ENCODE results near the gene RAB11FIP4.

The RAB11FIP4 gene

GRCh38 chr17:31415640-31416502 lies 24.4 kb downstream of the RAB11FIP4 start:
- Histone ChIP-seq H3K9ac (no peak overlapping the region), H3K79me2 (peaks cover 54% of the 10 kb centered on the region), H3K4me1 (no peaks in the 10 kb centered on the region), H3K4me2 (ENCODE audit: low read length) (no peak overlapping the region), H3K27ac (no peak overlapping the region), H3K27me3 (ENCODE audit: control insufficient read depth, insufficient read depth, low read length) (no peaks in the 10 kb centered on the region), H3K9me3 (ENCODE audit: control insufficient read depth, low read length) (no peaks in the 10 kb centered on the region), H3K4me3 (ENCODE audit: low read depth, low read length) (no peak overlapping the region), H3K36me3 (ENCODE audit: control insufficient read depth, insufficient read depth, low read length) (no peaks in the 10 kb centered on the region), H2AFZ (no peak overlapping the region)
- TF ChIP-seq, protein P1, sequence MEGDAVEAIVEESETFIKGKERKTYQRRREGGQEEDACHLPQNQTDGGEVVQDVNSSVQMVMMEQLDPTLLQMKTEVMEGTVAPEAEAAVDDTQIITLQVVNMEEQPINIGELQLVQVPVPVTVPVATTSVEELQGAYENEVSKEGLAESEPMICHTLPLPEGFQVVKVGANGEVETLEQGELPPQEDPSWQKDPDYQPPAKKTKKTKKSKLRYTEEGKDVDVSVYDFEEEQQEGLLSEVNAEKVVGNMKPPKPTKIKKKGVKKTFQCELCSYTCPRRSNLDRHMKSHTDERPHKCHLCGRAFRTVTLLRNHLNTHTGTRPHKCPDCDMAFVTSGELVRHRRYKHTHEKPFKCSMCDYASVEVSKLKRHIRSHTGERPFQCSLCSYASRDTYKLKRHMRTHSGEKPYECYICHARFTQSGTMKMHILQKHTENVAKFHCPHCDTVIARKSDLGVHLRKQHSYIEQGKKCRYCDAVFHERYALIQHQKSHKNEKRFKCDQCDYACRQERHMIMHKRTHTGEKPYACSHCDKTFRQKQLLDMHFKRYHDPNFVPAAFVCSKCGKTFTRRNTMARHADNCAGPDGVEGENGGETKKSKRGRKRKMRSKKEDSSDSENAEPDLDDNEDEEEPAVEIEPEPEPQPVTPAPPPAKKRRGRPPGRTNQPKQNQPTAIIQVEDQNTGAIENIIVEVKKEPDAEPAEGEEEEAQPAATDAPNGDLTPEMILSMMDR (IDR thresholded peaks at IDR 0.05): no peak

DNA sequence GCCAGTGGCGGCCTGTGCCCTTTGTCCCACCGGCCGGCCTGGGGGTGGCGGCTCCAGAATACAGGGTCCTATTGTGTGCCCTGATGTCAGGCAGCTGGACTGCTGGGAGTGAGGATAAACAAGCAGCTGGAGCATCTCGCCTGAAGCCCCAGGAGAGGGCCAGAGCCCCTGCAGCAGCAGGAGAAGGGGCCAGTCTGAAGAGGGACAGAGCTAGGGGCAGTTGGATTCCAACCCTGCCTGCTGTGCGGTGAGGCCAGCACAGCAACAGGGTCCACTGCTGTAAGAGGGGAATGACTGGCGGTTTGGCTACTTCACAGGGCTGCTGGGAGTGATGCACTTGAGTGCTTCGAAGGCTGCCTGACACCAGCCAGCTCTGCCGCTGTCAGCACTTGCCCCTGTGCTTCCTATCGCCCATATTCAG lies 25.0 kb downstream of the RAB11FIP4 start:
- TF ChIP-seq, protein P1 (IDR thresholded peaks at IDR 0.05): no peak
- H3K4me2 ChIP-seq (ENCODE audit: low read length): no peak overlapping the region
- no peaks in the 10 kb centered on the region for H3K9me3 ChIP-seq (ENCODE audit: control insufficient read depth, low read length)
- no peak overlapping the region for H3K27ac ChIP-seq
- no peak overlapping the region for H3K9ac ChIP-seq
- no peak overlapping the region for H3K4me3 ChIP-seq (ENCODE audit: low read depth, low read length)
- H3K36me3 ChIP-seq (ENCODE audit: control insufficient read depth, insufficient read depth, low read length): no peaks in the 10 kb centered on the region
- no peak overlapping the region for H2AFZ ChIP-seq
- H3K4me1 ChIP-seq: no peaks in the 10 kb centered on the region
- peaks cover 53% of the 10 kb centered on the region for H3K79me2 ChIP-seq
- no peaks in the 10 kb centered on the region for H3K27me3 ChIP-seq (ENCODE audit: control insufficient read depth, insufficient read depth, low read length)

GRCh38 chr17:31417051-31417792 lies 25.7 kb downstream of the RAB11FIP4 start:
- no peaks in the 10 kb centered on the region for H3K36me3 ChIP-seq (ENCODE audit: control insufficient read depth, insufficient read depth, low read length)
- H2AFZ ChIP-seq: no peak overlapping the region
- TF ChIP-seq, protein P1 (IDR thresholded peaks at IDR 0.05): no peak
- no peaks in the 10 kb centered on the region for H3K9me3 ChIP-seq (ENCODE audit: control insufficient read depth, low read length)
- no peaks in the 10 kb centered on the region for H3K27me3 ChIP-seq (ENCODE audit: control insufficient read depth, insufficient read depth, low read length)
- H3K4me3 ChIP-seq (ENCODE audit: low read depth, low read length): no peak overlapping the region
- H3K4me1 ChIP-seq: no peaks in the 10 kb centered on the region
- H3K4me2 ChIP-seq (ENCODE audit: low read length): no peak overlapping the region
- H3K9ac ChIP-seq: no peak overlapping the region
- H3K79me2 ChIP-seq: peaks cover 51% of the 10 kb centered on the region
- H3K27ac ChIP-seq: no peak overlapping the region

GRCh38 chr17:31418773-31419350 lies 27.4 kb downstream of the RAB11FIP4 start:
- Histone ChIP-seq H3K4me3 (ENCODE audit: low read depth, low read length) (no peak overlapping the region), H3K79me2 (peaks cover 40% of the 10 kb centered on the region), H3K9me3 (ENCODE audit: control insufficient read depth, low read length) (no peaks in the 10 kb centered on the region), H3K9ac (no peak overlapping the region), H3K27me3 (ENCODE audit: control insufficient read depth, insufficient read depth, low read length) (no peaks in the 10 kb centered on the region), H3K36me3 (ENCODE audit: control insufficient read depth, insufficient read depth, low read length) (no peaks in the 10 kb centered on the region), H3K4me2 (ENCODE audit: low read length) (no peak overlapping the region), H2AFZ (no peak overlapping the region), H3K27ac (no peak overlapping the region), H3K4me1 (no peaks in the 10 kb centered on the region)
- TF ChIP-seq, protein P1 (IDR thresholded peaks at IDR 0.05): no peak
